Heart right ventricle (tissue), 16 donors: ENCODE data around the gene KDM2A. TPM values are rescaled to one million over a fixed set of nuclear protein-coding genes. Genes with fewer than 3 reads are reported as not detected.

ENCODE experiments used
- ATAC-seq, 8 donors: fragments of 200-7000 bp; cut with Tn5 transposase; one replicate each; pipeline ENCODE4 v1.9.1; 2020; ENCODE audit warnings: mild to moderate bottlenecking in 8 of 8, moderate library complexity in 8 of 8, moderate number of reproducible peaks in 1 of 8
- DNase-seq, 2 donors: peaks; one replicate each; pipeline ENCODE4 v3.0.0-alpha.2; 2020
- H3K27ac ChIP-seq, 10 donors: fragments of 200-600 bp; sonication (generic) in 2 of 10; one replicate each; pipeline versions ENCODE4 v1.5.0 to v1.8.0; 2020 to 2022; ENCODE audit warnings: mild to moderate bottlenecking in 3 of 10
- H3K27me3 ChIP-seq, 7 donors: fragments of 200-600 bp; one replicate each; pipeline ENCODE4 v1.8.0; 2021 to 2022; ENCODE audit warnings: mild to moderate bottlenecking in 2 of 7
- H3K36me3 ChIP-seq, 9 donors: fragments of 200-600 bp; sonication (generic) in 1 of 9; one replicate each; pipeline versions ENCODE4 v1.5.0 to v1.8.0; 2020 to 2022; ENCODE audit warnings: mild to moderate bottlenecking in 2 of 9
- H3K4me1 ChIP-seq, 9 donors: fragments of 200-600 bp; sonication (generic) in 1 of 9; one replicate each; pipeline versions ENCODE4 v1.5.0 to v1.8.0; 2020 to 2022; ENCODE audit warnings: mild to moderate bottlenecking in 4 of 9
- H3K4me3 ChIP-seq, 10 donors: fragments of 200-600 bp; sonication (generic) in 2 of 10; one replicate each; pipeline versions ENCODE4 v1.5.0 to v1.8.0; 2020 to 2022; ENCODE audit warnings: mild to moderate bottlenecking in 7 of 10, moderate library complexity in 2 of 10
- H3K9me3 ChIP-seq, 11 donors: fragments of 200-600 bp in 10 of 11; sonication (generic) in 2 of 11; one replicate each; pipeline versions ENCODE4 v1.5.0 to v1.8.0; 2013 to 2022; ENCODE audit warnings: mild to moderate bottlenecking in 2 of 11, control low read depth in 1 of 11, moderate library complexity in 1 of 11
- WGBS, 2 donors: extraction: QIAGEN DNeasy Blood & Tissue Kit; methylation state at CpG; one replicate each; pipeline ENCODE4 v1.1.7; 2013; ENCODE audit warnings: inconsistent platforms in 1 of 2; 5-methylcytosine and 5-hydroxymethylcytosine counted together
- intact Hi-C, 10 donors: fragments of 100-400 bp; cut with DNase I; formaldehyde crosslinking; loops; one replicate each; pipeline versions ENCODE4 v1.11.1 to v1.14.2; 2022
- polyA plus RNA-seq, 2 donors: library from polyadenylated mRNA; stranded (reverse); fragments of 200-250 nt; gene quantifications; one replicate each; pipeline ENCODE4 v1.2.3, GENCODE V29; 2013
- total RNA-seq, 10 donors: library from RNA; stranded (reverse); fragmentation: NEBNext Ultra II Directional in 3 of 10; extraction: Animal tissue kit (Norgen Biotek cat#: 25700) in 3 of 10; gene quantifications; one replicate each; pipeline versions ENCODE4 v1.2.1 to v1.2.4, GENCODE V29; 2021 to 2023
- TF ChIP-seq, protein P1 (sequence below), 9 donors: fragments of 200-600 bp; sonication (generic) in 2 of 9; IDR thresholded peaks; one replicate each; pipeline versions ENCODE4 v1.5.0 to v1.8.0; 2021 to 2022; ENCODE audit warnings: antibody characterized with exemption in 9 of 9, mild to moderate bottlenecking in 5 of 9, moderate library complexity in 1 of 9
- donor health status: Arrhythmogenic right ventricular cardiomyopathy.
- donor health status: ischemic (EF 13 %, LVEDD 7.1; RV severe dilation, severe dysfunction).
- donor health status: healthy with polysubstance abuse.
- donor health status: DM: no; HTN: yes; CAD: no.
- donor health status: DM: no; HTN: no; CAD: no.
- donor health status: ischemic (EF 25% LVEDD 6.9; RV normal size, moderate dysfunction).
- donor health status: ischemic (EF 25% LVEDD 5.7; RV mildly dilated, moderate dysfunction).
- donor health status: healthy.
- donor health status: DM: yes; HTN: yes; CAD: no.
- donor health status: Ischemic cardiomyopathy.
- donor health status: ischemic (EF 35%, LVEDD 5.7; RV mildly dilated, moderate dysfunction).
- donor health status: nonischemic (EF 11% LVEDD 7.7; RV severe dilation, severe dysfunction).
- donor health status: DM: yes; HTN: yes; CAD: no.
- donor health status: PGD.
- donor health status: ischemic (EF 29% LVEDD 5.4; RV normal size, mild dysfunction).
- donor health status: nonischemic (EF 23%, LVEDD 6.1; RV moderate dilation, normal function).

Gene KDM2A
- total and polyA plus RNA-seq, 12 donors: 16.5 to 45.7 (median 37.1) TPM

DNA sequence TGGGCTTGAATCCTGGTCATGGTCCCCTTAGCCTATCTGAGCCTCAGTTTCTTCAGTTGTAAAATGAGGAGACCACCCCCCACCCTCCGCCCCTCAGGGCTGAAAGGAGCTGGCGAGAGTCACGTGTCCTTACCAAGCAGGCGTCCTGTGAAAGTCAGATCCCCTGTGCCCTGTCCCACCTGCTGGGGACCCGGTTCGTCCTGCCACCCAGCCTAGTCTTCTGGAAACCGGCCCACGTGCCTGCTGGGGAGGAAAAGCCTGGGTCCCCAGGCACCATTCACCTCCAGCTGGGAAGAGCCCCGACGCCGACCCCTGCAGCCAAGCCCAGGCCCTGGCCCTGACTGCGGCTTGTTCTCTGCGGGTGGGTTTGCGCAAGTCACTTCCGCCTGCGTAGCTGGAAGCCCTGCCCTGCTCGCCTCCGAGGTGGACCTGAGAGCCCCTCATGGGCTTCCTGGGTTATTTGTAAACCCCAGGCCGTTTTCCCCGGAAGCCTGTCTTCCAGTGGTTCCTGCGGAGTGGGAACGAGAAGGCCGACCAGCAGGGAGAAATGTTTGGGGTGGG lies 183.6 kb downstream of the KDM2A start:
- Histone ChIP-seq H3K4me1 (peaks cover 10 to 36% (median 29%) of the 10 kb centered on the region in 9 donors), H3K9me3 (no peaks in the 10 kb centered on the region), H3K27ac (peak overlapping the region; percentile 29 to 94 (median 83)), H3K27me3 (no peaks in the 10 kb centered on the region), H3K4me3 (peak overlapping the region; percentile 82 to 97 (median 92)), H3K36me3 (peaks cover 0 to 57% (median 11%) of the 10 kb centered on the region in 9 donors)
- ATAC-seq (peak; percentile 18 to 45 (median 33)), DNase-seq (peak in 1 of 2 donors; percentile 44)
- TF ChIP-seq, protein P1, sequence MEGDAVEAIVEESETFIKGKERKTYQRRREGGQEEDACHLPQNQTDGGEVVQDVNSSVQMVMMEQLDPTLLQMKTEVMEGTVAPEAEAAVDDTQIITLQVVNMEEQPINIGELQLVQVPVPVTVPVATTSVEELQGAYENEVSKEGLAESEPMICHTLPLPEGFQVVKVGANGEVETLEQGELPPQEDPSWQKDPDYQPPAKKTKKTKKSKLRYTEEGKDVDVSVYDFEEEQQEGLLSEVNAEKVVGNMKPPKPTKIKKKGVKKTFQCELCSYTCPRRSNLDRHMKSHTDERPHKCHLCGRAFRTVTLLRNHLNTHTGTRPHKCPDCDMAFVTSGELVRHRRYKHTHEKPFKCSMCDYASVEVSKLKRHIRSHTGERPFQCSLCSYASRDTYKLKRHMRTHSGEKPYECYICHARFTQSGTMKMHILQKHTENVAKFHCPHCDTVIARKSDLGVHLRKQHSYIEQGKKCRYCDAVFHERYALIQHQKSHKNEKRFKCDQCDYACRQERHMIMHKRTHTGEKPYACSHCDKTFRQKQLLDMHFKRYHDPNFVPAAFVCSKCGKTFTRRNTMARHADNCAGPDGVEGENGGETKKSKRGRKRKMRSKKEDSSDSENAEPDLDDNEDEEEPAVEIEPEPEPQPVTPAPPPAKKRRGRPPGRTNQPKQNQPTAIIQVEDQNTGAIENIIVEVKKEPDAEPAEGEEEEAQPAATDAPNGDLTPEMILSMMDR (IDR thresholded peaks at IDR 0.05): no peak
- intact Hi-C loops: loop anchor here in 2 of 10 donors (5.0 kb wide), 1 partner anchor 35 kb away; the partner anchor contains the start of gene GRK2 (in 2 of the 2)
- WGBS, 2 donors: 18 to 20% methylated on average over 23 of the region's 23 CpGs

DNA sequence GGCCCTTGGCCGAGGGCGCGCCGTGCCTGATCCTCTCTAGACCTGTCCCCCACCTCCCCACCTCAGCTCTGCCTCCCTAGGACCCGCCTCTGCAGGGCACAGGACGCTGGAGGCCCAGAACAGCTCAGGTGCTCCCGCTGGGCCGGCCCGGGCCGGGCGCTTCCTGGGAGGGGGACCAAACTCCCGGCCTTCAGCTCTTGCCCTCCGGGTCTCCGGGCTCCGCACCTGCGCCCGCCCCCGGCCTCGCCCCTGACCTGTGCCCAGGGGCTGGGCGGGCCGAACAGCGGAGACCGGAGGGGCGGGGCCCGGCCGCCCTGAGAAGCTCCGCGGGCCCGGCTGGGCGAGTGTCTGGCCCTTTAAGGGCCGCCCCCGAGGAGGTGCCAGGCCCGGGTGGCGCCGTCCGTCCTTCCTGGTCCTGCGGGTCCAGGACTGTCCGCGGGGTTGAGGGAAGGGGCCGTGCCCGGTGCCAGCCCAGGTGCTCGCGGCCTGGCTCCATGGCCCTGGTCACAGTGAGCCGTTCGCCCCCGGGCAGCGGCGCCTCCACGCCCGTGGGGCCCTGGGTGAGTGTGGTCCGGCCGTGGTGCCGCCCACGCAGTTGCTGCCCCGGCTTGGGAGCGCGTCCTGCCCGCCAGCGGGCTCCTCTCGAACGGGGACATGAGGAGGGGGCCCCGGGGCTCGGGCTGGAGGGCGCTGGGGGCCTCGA lies 184.2 kb downstream of the KDM2A start, which contains the start of gene SSH3:
Gene SSH3 (plus strand): TSS at position 399 of the 703 bp plus-strand sequence. CDS start 96 bp downstream, at position 495.
- ATAC-seq (peak; percentile 85 to 90 (median 88)), DNase-seq (peak; percentile 67 to 83)
- Histone ChIP-seq H3K27me3 (no peaks in the 10 kb centered on the region), H3K4me3 (peak within 1 kb of the TSS; percentile 82 to 97 (median 92)), H3K9me3 (no peaks in the 10 kb centered on the region), H3K27ac (peak within 1 kb of the TSS; percentile 29 to 94 (median 83)), H3K4me1 (peaks cover 10 to 36% (median 29%) of the 10 kb centered on the region in 9 donors), H3K36me3 (peaks cover 0 to 58% (median 11%) of the 10 kb centered on the region in 9 donors)
- WGBS, 2 donors: 0% methylated on average over 45 to 65 of the region's 65 CpGs
- TF ChIP-seq, protein P1 (IDR thresholded peaks at IDR 0.05): no peak
- intact Hi-C loops: loop anchor here in 2 of 10 donors (5.0 kb wide), 1 partner anchor 36 kb away; the partner anchor contains the start of gene GRK2 (in 2 of the 2)

DNA sequence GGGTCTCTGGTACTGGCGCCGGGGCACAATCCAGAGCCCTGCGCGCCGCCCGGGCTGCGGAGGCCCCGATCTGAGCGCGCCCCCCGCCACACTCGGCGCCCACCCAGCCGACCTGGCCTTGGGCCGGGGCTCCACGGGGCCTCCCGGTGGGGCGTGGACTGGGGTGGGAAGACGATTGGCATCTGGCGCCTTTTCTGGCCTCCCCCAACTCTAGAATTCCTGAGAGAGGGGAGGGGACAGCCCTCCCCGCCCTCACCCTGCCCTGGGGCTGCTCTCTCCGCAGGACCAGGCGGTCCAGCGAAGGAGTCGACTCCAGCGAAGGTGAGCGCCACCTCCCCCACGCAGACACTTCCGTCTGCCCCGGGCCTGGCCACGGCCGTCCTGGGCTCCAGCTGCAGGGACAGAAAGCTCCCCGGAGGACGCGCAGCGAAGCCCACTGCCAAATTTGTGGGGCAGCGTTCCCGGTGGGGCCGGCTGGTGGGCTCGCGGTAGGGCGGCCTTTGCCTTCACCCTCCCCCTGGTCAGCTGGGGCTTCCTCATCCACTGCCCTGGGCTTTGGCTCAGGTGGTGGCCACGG lies 184.9 kb downstream of the KDM2A start:
- WGBS, 2 donors: 5 to 6% methylated on average over 40 to 43 of the region's 43 CpGs
- Histone ChIP-seq H3K4me3 (peak overlapping the region; percentile 82 to 97 (median 92)), H3K9me3 (no peaks in the 10 kb centered on the region), H3K27ac (peak overlapping the region; percentile 29 to 94 (median 83)), H3K36me3 (peaks cover 0 to 58% (median 11%) of the 10 kb centered on the region in 9 donors), H3K27me3 (no peaks in the 10 kb centered on the region), H3K4me1 (peaks cover 10 to 36% (median 29%) of the 10 kb centered on the region in 9 donors)
- TF ChIP-seq, protein P1 (IDR thresholded peaks at IDR 0.05): no peak
- peak in 1 of 2 donors; percentile 45 for DNase-seq
- intact Hi-C loops: loop anchor here in 2 of 10 donors (5.0 kb wide), 1 partner anchor 37 kb away; the partner anchor contains the start of gene GRK2 (in 2 of the 2)
- ATAC-seq: peak in 6 of 8 donors; percentile 9 to 39 (median 24)
